GM21447 (cell line): ENCODE measurements around the gene MEGF11.

ENCODE experiments used
- ATAC-seq: cut with Tn5 transposase; IDR thresholded peaks from one replicate; pipeline ENCODE4 v1.9.1; 2021; ENCODE audit not compliant: unreplicated experiment

Gene MEGF11

GRCh38 chr15:66221126-66221525 is 32.4 kb downstream of the MEGF11 start:
- ATAC-seq: no peak

DNA sequence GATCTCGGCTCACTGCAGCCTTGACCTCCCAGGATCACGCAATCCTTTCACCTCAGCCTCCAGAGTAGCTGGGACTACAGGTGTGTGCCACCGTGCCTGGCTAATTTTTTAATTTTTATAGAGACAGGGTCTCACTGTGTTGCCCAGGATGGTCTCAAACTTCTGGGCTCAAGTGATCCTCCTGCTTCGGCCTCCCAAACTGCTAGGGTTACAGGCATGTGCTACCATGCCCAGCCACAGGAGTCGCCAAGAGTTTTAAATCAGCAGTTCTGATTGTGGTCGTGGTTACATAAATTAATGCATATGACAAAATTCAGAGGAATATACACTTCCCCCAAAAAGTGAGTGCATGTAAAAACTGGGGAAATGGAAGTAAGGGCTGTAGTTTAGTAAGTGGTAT is 32.9 kb downstream of the MEGF11 start:
- no peak for ATAC-seq

DNA sequence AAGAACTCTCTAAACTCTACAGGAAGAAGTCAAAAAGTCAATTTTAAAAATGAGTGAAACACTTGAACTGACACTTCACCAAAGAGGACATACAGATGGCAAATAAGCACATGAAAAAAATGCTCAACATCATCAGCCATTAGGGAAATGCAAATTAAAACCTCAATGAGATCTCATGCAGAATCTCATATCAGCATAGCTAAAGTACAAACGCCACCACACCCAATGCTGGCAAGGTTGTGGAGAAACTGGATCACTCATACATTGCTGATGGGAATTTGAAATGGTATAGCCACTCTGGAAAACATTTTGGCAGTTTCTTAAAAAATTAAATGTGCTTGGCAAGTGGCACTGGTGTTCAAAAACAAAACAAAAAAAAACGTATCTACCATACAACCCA is 34.2 kb downstream of the MEGF11 start:
- ATAC-seq: no peak

- ATAC-seq: no peak
These were observed 36.7 kb downstream of the MEGF11 start for GRCh38 chr15:66216806-66217205.

DNA sequence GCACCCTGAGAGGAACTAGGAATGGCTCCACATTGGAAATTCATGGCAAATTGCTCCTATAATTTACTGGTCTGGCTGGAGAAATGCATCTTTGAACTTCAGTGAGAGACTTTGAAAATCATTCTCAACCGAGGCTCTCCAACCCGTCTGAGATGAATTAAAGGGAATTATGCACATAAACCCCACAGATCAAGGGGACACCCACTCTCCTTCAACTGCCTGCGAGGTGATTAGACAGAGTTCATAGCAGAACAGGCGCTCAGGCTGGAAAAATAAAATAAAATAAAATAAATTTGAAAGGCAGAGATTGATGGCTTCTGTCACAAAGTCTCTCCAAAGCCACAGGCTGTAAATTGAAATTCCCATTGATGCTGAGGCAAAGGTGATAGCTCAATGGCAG is 37.7 kb downstream of the MEGF11 start:
- no peak for ATAC-seq

GRCh38 chr15:66214246-66214645 is 39.3 kb downstream of the MEGF11 start:
- no peak for ATAC-seq

- ATAC-seq: no peak
These were observed 41.0 kb downstream of the MEGF11 start for GRCh38 chr15:66212563-66212921.

- ATAC-seq: no peak
These were observed 41.6 kb downstream of the MEGF11 start for GRCh38 chr15:66211670-66212562.

- no peak for ATAC-seq
These were observed 42.9 kb downstream of the MEGF11 start for GRCh38 chr15:66210684-66211083.

GRCh38 chr15:66198757-66199156 is 54.8 kb downstream of the MEGF11 start:
- no peak for ATAC-seq

- no peak for ATAC-seq
These were observed 56.9 kb downstream of the MEGF11 start for GRCh38 chr15:66196602-66197001.

DNA sequence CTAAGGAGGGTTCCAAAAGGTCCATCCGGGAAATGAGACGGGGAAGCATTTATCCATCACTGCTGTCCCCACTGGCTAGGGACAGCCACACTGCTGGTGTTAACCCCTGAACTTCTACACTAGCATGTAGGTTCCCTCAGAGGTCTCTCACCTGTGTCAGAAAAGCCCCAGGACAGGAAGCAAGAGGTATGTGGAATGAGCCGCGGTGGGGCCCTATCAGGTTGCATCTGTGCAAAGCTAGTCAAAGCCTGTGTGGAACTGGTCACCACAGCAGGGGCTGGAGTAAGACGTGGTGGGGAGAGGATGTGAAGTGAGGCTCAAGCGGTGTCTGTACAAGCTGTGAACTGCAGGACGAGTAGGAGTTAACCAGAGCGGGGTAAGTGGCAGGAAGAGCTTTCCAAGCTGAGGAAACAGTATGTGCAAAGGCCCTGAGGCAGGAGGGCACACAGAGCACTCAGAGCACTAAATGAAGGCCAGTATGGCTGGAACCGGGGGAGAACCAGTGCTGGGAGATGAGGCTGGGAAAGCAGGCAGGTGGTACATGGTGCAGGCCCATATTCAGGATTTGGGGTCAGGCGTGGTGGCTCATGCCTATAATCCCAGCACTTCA is 57.8 kb downstream of the MEGF11 start:
- no peak for ATAC-seq

GRCh38 chr15:66193066-66193465 is 60.5 kb downstream of the MEGF11 start:
- no peak for ATAC-seq

DNA sequence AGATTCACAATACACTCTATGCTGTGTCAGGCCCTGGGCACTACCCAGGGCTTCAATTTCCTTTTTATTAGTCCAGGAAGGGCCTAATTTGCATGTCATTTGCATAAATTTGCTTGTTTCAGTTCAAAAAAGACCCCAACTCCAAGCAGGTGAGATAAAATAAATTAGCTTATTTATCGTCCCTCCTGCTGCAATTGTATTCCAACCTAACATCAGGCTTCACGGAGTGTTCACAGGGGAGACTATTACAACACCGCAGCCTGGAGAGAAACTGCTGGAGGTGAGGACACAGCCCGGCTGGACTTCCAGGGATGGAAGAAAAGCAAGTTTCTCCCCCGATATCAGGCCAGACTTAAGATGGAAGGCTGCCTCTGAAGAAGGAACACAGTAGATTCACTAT is 62.8 kb downstream of the MEGF11 start:
- no peak for ATAC-seq

DNA sequence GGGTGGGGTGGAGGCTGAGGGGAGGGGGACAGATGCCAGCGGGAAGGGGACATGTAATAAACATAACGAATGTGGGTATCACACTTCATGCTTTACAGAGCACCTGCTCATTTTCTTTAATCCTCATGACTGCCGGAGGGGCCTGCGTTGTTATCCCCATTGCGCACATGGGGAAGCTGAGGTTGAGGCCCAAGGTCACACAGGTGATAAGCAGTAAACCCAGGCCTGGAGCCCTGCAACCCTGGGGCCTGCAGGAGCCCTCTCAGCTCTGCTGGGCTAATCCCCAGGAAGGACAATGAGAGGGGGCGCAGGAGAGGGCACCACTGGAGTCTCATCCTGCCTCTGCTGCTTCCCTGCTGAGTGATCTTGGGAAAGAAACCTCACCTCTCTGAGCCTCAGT is 64.3 kb downstream of the MEGF11 start:
- ATAC-seq: no peak

GRCh38 chr15:66188464-66188863 is 65.1 kb downstream of the MEGF11 start:
- ATAC-seq: no peak

DNA sequence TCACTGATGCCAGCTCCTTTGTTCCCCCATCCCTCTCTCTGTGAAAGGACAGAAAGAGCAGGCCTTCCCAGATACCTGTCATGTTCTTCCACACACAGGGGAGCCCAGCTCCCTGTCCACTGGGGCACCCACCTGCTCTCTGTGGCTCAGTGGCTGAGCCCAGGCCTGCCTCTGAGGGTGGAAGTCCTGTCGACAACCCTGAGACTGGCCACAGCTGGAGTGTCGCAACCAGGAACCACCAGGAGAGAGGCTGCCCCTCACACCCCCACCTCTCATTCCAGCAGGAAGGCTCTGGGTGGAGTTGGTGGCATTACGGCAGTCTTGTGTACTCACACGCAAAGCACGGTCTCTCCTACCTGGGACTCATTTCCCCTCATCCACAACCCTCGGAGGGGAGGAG is 66.3 kb downstream of the MEGF11 start:
- no peak for ATAC-seq

GRCh38 chr15:66186049-66186825 is 67.3 kb downstream of the MEGF11 start:
- ATAC-seq: no peak

DNA sequence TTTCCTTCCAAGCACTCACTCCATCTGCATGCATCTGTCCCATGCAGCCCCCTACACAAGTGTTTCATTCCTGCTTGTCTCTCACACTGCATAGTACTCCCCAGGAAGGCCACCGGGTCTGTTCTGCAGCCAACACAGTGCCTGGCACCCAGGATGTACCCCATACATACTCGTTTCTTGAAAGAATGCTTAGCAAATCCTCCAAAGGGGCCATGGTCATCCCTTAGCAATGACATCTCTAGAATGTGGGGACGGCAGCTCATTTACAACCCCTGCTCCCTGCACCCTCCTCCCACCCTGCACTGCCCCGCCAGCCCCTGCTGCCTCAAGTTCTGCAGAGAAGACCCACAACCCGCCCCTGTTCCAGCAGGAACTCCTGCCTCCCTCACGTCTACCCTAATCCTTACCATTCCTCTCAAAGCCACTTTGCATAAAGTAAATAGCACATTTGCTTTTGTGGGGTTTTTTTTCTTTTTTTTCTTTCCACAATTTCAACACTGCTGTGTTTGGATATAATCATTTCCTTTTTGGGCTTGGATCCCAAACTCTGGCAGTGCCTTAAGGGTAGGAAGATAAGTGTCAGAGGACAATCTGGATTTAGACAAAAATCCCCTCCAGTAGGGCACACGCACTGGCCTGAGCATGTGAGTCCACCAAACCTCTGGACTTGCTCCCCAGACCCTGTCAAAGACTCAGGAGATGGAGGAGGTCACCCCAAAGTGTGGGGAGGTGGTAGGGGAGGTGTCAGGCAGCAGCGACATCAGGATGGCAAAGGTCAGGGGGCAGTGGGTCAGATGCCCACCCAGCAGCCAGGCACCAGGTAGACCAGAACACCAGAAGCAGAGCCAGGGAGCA is 68.4 kb downstream of the MEGF11 start:
- ATAC-seq: no peak

DNA sequence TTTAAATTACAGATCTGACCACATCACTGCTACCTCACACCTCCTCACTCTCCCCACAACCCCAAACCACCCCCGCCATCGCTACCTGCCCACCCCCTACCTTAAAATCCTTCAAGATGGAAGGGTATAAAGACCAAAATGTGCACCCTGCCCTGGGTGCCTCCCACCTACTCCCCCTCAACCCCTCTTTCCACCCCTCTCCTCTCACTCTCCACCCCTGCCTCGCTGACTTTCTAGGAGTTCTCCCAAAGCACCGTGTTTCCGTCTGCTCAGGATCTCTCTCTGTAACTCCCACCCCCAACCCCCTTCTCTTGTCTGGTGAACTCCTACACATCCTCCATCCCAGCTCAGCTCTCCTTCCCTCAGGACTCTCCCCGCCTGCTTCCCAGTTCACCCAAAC is 69.1 kb downstream of the MEGF11 start:
- no peak for ATAC-seq

DNA sequence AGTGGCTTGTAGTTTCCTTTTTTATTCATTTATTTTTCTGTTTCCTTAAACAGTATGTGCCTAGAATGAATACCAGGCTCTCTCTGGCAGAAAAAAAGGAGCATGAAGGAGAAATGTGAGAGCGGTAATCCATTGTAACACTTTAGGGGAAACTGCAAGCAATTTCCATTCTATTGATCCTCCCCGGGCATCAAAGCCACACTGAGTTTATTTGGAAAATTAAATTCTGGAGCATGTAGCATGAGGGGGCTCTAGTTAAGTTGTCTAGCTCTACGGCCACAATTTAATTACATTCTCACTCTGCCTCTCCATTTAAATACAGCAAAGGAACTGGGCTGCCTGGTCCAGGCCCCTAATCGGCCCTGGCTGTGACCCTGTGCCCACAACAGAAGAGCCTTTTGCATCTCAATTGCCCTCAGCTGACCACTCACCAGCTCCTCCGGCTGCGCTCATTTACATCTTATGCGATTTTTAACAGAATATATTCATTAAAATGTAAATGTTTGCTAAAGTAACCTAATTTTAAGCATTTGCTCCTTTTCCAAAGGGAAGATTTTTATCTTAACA is 72.9 kb downstream of the MEGF11 start:
- ATAC-seq: no peak
